ENCODE results near the gene LYRM4.

The LYRM4 gene

GRCh38 chr6:5282191-5282623, 21.5 kb upstream of the LYRM4 start:
- TF ChIP-seq SPI1 (IDR thresholded peaks at IDR 0.05; ENCODE audit: borderline replicate concordance, low read depth), result no peak
- peak; percentile 57; the same call in 1 of the 2 replicates for TF ChIP-seq POLR2AphosphoS5 (IDR thresholded peaks at IDR 0.05; ENCODE audit: low read depth)
- peak overlapping the region; percentile 74 for H3K27ac ChIP-seq (replicated peaks)
- H3K4me3 ChIP-seq (replicated peaks; ENCODE audit: insufficient read depth, low read length), result no peak overlapping the region
- no peaks in the 10 kb centered on the region for H3K27me3 ChIP-seq (ENCODE audit: insufficient read depth, poor library complexity, severe bottlenecking)
- DNase-seq (ENCODE audit: low read depth in 1 of 2, low spot score in 1 of 2), result peak in 1 of 2 experiments; percentile 76

GRCh38 chr6:5280920-5281319, 20.2 kb upstream of the LYRM4 start:
- H3K27me3 ChIP-seq (ENCODE audit: insufficient read depth, poor library complexity, severe bottlenecking), result no peaks in the 10 kb centered on the region
- no peak for DNase-seq (ENCODE audit: low read depth in 1 of 2, low spot score in 1 of 2)
- no peak overlapping the region for H3K4me3 ChIP-seq (replicated peaks; ENCODE audit: insufficient read depth, low read length)
- TF ChIP-seq CTCF (IDR thresholded peaks at IDR 0.05; ENCODE audit: insufficient read depth, low read length), result no peak
- H3K27ac ChIP-seq (replicated peaks), result peak overlapping the region; percentile 74

- TF ChIP-seq GABPA (IDR thresholded peaks at IDR 0.05; ENCODE audit: low read depth), result no peak
- no peak for TF ChIP-seq CTCF (IDR thresholded peaks at IDR 0.05; ENCODE audit: insufficient read depth, low read length)
- no peak for TF ChIP-seq SPI1 (IDR thresholded peaks at IDR 0.05; ENCODE audit: borderline replicate concordance, low read depth)
- no peak for TF ChIP-seq REST (IDR thresholded peaks at IDR 0.05; ENCODE audit: insufficient replicate concordance, low read depth)
- no peak for TF ChIP-seq POLR2AphosphoS5 (IDR thresholded peaks at IDR 0.05; ENCODE audit: low read depth)
- no peaks in the 10 kb centered on the region for H3K27me3 ChIP-seq (ENCODE audit: insufficient read depth, poor library complexity, severe bottlenecking)
- H3K4me3 ChIP-seq (replicated peaks; ENCODE audit: insufficient read depth, low read length), result no peak overlapping the region
- no peak for DNase-seq (ENCODE audit: low read depth in 1 of 2, low spot score in 1 of 2)
- peak overlapping the region; percentile 74 for H3K27ac ChIP-seq (replicated peaks)
These were observed 19.2 kb upstream of the LYRM4 start for GRCh38 chr6:5279891-5280338.

- no peak overlapping the region for H3K27ac ChIP-seq (replicated peaks)
- TF ChIP-seq POLR2AphosphoS5 (IDR thresholded peaks at IDR 0.05; ENCODE audit: low read depth), result no peak
- no peak for TF ChIP-seq REST (IDR thresholded peaks at IDR 0.05; ENCODE audit: insufficient replicate concordance, low read depth)
- TF ChIP-seq GABPA (IDR thresholded peaks at IDR 0.05; ENCODE audit: low read depth), result no peak
- TF ChIP-seq SPI1 (IDR thresholded peaks at IDR 0.05; ENCODE audit: borderline replicate concordance, low read depth), result no peak
- TF ChIP-seq CTCF (IDR thresholded peaks at IDR 0.05; ENCODE audit: insufficient read depth, low read length), result no peak
- DNase-seq (ENCODE audit: low read depth in 1 of 2, low spot score in 1 of 2), result no peak
- H3K27me3 ChIP-seq (ENCODE audit: insufficient read depth, poor library complexity, severe bottlenecking), result no peaks in the 10 kb centered on the region
- H3K4me3 ChIP-seq (replicated peaks; ENCODE audit: insufficient read depth, low read length), result no peak overlapping the region
These were observed 17.9 kb upstream of the LYRM4 start for GRCh38 chr6:5278565-5279120.
